ENCODE measurements around the gene MXD4. TPM values are rescaled to one million over a fixed set of nuclear protein-coding genes. Genes with fewer than 3 reads are reported as not detected.

The MXD4 gene
- total RNA-seq, 1 experiment from 2014 or later, result 20.4 TPM

DNA sequence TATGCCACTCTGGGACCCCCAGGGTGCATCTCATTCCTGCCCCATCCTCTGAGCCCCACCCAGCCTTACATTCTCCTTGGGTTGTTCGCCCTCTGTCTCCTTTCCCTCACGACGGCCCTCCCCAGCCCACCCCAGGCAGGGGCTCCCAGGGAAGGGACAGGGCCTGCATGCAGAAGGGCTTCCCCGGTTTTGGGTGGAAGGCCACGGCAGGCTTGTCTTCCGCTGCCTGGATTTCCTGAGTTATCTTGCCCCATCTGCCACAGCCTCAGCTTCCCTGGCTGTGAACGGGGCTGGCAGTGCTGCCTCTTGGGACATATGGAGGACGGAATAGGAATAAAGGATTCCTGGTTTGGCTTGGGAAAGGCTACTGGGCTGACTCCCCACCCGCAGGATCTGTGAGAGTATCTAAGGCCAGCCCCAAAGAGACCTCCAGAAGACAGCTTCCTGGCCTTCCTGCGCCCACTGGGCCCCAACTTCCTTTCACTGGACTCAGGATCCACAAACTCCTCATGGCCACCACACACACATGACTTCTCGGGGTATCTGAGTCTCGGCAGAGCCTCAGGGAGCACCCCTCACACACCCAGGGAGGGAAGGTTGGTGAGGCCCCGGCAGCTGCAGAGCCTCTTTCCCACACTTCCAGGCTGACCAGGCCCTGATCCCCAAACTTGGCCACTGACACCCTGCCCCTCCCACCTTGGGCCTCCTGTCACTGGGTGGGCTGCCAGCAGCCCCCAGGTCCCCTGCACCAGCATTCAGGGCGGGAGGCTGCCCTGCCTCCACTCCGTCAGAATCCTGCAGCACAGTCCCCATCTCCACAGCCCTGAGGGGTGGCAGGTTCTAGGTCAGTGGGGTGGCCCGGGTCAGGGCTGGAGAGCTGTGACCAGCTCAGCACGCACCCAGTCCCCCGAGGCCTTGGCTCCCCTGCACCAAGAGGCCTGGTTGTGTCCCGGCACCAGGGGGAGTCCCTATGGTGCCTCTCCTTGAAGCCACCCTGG lies 3.5 kb upstream of the MXD4 start:
- CTCF ChIA-PET, result interaction anchor here (0.9 kb wide), 1 partner anchor 176 kb away, joined by 3 read pairs; no protein-coding TSS in a partner anchor

DNA sequence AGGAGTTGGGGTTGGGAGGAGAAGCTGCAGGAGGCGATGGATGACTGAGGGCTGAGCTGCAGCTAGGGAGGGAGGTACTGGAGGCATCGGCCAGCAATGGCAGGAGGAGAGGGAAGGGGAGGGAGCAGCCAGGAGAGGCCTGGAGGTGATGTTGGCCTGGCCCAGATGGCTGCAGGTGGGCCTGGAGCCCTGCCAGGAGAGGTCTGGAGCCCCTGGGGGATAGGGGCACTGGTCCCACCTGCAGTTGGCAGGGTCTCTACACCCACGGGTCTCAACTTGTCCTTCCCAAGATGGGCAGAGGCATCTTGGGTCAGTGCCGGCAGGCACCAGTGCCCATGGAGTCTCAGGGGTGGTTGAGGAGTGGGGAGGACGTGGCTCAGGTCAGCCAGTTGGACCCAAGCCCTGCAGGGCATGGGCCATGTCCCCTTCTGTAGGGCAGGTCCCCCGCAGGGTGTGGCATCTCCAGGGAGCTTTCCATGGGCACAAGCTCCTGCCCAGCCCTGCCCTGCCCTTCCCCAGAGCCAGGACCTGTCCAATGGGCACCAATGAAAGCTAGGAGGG lies 2.7 kb upstream of the MXD4 start:
- no peak overlapping the region for H3K27ac Mint-ChIP-seq
- ChIA-PET CTCF (no interaction called here), POLR2A (no interaction called here)
- H3K4me1 Mint-ChIP-seq, result peaks cover 8% of the 10 kb centered on the region
- no peak for DNase-seq (ENCODE audit: low spot score)
- no peaks in the 10 kb centered on the region for H3K9me3 Mint-ChIP-seq
- TF ChIP-seq, protein P1, sequence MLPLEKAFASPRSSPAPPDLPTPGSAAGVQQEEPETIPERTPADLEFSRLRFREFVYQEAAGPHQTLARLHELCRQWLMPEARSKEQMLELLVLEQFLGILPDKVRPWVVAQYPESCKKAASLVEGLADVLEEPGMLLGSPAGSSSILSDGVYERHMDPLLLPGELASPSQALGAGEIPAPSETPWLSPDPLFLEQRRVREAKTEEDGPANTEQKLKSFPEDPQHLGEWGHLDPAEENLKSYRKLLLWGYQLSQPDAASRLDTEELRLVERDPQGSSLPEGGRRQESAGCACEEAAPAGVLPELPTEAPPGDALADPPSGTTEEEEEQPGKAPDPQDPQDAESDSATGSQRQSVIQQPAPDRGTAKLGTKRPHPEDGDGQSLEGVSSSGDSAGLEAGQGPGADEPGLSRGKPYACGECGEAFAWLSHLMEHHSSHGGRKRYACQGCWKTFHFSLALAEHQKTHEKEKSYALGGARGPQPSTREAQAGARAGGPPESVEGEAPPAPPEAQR (CRISPR knock-in tag; IDR thresholded peaks at IDR 0.05), result no peak
- no peak for TF ChIP-seq NR2C2 (CRISPR knock-in tag; IDR thresholded peaks at IDR 0.05)
- no peak for TF ChIP-seq CREB1 (CRISPR knock-in tag; IDR thresholded peaks at IDR 0.05)
- TF ChIP-seq, protein P2, sequence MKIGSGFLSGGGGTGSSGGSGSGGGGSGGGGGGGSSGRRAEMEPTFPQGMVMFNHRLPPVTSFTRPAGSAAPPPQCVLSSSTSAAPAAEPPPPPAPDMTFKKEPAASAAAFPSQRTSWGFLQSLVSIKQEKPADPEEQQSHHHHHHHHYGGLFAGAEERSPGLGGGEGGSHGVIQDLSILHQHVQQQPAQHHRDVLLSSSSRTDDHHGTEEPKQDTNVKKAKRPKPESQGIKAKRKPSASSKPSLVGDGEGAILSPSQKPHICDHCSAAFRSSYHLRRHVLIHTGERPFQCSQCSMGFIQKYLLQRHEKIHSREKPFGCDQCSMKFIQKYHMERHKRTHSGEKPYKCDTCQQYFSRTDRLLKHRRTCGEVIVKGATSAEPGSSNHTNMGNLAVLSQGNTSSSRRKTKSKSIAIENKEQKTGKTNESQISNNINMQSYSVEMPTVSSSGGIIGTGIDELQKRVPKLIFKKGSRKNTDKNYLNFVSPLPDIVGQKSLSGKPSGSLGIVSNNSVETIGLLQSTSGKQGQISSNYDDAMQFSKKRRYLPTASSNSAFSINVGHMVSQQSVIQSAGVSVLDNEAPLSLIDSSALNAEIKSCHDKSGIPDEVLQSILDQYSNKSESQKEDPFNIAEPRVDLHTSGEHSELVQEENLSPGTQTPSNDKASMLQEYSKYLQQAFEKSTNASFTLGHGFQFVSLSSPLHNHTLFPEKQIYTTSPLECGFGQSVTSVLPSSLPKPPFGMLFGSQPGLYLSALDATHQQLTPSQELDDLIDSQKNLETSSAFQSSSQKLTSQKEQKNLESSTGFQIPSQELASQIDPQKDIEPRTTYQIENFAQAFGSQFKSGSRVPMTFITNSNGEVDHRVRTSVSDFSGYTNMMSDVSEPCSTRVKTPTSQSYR (CRISPR knock-in tag; IDR thresholded peaks at IDR 0.05), result no peak
- TF ChIP-seq, protein P3, sequence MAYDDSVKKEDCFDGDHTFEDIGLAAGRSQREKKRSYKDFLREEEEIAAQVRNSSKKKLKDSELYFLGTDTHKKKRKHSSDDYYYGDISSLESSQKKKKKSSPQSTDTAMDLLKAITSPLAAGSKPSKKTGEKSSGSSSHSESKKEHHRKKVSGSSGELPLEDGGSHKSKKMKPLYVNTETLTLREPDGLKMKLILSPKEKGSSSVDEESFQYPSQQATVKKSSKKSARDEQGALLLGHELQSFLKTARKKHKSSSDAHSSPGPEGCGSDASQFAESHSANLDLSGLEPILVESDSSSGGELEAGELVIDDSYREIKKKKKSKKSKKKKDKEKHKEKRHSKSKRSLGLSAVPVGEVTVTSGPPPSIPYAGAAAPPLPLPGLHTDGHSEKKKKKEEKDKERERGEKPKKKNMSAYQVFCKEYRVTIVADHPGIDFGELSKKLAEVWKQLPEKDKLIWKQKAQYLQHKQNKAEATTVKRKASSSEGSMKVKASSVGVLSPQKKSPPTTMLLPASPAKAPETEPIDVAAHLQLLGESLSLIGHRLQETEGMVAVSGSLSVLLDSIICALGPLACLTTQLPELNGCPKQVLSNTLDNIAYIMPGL (CRISPR knock-in tag; IDR thresholded peaks at IDR 0.05), result no peak
- no peak for TF ChIP-seq HMGA2 (CRISPR knock-in tag; IDR thresholded peaks at IDR 0.05)
- TF ChIP-seq, protein P4, sequence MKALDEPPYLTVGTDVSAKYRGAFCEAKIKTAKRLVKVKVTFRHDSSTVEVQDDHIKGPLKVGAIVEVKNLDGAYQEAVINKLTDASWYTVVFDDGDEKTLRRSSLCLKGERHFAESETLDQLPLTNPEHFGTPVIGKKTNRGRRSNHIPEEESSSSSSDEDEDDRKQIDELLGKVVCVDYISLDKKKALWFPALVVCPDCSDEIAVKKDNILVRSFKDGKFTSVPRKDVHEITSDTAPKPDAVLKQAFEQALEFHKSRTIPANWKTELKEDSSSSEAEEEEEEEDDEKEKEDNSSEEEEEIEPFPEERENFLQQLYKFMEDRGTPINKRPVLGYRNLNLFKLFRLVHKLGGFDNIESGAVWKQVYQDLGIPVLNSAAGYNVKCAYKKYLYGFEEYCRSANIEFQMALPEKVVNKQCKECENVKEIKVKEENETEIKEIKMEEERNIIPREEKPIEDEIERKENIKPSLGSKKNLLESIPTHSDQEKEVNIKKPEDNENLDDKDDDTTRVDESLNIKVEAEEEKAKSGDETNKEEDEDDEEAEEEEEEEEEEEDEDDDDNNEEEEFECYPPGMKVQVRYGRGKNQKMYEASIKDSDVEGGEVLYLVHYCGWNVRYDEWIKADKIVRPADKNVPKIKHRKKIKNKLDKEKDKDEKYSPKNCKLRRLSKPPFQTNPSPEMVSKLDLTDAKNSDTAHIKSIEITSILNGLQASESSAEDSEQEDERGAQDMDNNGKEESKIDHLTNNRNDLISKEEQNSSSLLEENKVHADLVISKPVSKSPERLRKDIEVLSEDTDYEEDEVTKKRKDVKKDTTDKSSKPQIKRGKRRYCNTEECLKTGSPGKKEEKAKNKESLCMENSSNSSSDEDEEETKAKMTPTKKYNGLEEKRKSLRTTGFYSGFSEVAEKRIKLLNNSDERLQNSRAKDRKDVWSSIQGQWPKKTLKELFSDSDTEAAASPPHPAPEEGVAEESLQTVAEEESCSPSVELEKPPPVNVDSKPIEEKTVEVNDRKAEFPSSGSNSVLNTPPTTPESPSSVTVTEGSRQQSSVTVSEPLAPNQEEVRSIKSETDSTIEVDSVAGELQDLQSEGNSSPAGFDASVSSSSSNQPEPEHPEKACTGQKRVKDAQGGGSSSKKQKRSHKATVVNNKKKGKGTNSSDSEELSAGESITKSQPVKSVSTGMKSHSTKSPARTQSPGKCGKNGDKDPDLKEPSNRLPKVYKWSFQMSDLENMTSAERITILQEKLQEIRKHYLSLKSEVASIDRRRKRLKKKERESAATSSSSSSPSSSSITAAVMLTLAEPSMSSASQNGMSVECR (CRISPR knock-in tag; IDR thresholded peaks at IDR 0.05; ENCODE audit: borderline replicate concordance), result no peak
- no peak for TF ChIP-seq GTF2I (CRISPR knock-in tag; conservative IDR thresholded peaks at IDR 0.05)
- no peak for TF ChIP-seq NFYB (CRISPR knock-in tag; conservative IDR thresholded peaks at IDR 0.05; ENCODE audit: low read depth)
- TF ChIP-seq TCF7 (CRISPR knock-in tag; IDR thresholded peaks at IDR 0.05; ENCODE audit: low read depth), result no peak
- TF ChIP-seq, protein P5, sequence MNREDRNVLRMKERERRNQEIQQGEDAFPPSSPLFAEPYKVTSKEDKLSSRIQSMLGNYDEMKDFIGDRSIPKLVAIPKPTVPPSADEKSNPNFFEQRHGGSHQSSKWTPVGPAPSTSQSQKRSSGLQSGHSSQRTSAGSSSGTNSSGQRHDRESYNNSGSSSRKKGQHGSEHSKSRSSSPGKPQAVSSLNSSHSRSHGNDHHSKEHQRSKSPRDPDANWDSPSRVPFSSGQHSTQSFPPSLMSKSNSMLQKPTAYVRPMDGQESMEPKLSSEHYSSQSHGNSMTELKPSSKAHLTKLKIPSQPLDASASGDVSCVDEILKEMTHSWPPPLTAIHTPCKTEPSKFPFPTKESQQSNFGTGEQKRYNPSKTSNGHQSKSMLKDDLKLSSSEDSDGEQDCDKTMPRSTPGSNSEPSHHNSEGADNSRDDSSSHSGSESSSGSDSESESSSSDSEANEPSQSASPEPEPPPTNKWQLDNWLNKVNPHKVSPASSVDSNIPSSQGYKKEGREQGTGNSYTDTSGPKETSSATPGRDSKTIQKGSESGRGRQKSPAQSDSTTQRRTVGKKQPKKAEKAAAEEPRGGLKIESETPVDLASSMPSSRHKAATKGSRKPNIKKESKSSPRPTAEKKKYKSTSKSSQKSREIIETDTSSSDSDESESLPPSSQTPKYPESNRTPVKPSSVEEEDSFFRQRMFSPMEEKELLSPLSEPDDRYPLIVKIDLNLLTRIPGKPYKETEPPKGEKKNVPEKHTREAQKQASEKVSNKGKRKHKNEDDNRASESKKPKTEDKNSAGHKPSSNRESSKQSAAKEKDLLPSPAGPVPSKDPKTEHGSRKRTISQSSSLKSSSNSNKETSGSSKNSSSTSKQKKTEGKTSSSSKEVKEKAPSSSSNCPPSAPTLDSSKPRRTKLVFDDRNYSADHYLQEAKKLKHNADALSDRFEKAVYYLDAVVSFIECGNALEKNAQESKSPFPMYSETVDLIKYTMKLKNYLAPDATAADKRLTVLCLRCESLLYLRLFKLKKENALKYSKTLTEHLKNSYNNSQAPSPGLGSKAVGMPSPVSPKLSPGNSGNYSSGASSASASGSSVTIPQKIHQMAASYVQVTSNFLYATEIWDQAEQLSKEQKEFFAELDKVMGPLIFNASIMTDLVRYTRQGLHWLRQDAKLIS (CRISPR knock-in tag; IDR thresholded peaks at IDR 0.05; ENCODE audit: borderline replicate concordance), result no peak
- TF ChIP-seq ZNF423 (CRISPR knock-in tag; IDR thresholded peaks at IDR 0.05), result no peak
- peaks cover 7% of the 10 kb centered on the region for H3K27me3 Mint-ChIP-seq (ENCODE audit: low read depth)
- H3K4me3 Mint-ChIP-seq, result no peak overlapping the region
- ATAC-seq, result no peak
- H3K36me3 Mint-ChIP-seq, result no peaks in the 10 kb centered on the region

More for the DNA sequence above, 3.5 kb upstream of the MXD4 start:
- no peak overlapping the region for H3K27ac Mint-ChIP-seq
- DNase-seq (ENCODE audit: low spot score) (no peak), ATAC-seq (no peak)
- POLR2A ChIA-PET, result interaction anchor here (0.5 to 0.9 kb wide), 3 partner anchors 24 to 574 kb away, joined by 3 to 5 read pairs (median 5); partner anchors contain the start of genes HAUS3 and POLN
- no peak overlapping the region for H3K4me3 Mint-ChIP-seq
- peaks cover 9% of the 10 kb centered on the region for H3K4me1 Mint-ChIP-seq
- H3K36me3 Mint-ChIP-seq, result no peaks in the 10 kb centered on the region
- no peaks in the 10 kb centered on the region for H3K9me3 Mint-ChIP-seq
- TF ChIP-seq CBFB (CRISPR knock-in tag; IDR thresholded peaks at IDR 0.05; ENCODE audit: low read depth), result no peak
- peaks cover 7% of the 10 kb centered on the region for H3K27me3 Mint-ChIP-seq (ENCODE audit: low read depth)

Measured in WTC11 (cell line).